ENCODE data around the gene CCDC146.

- no peak for TF ChIP-seq POLR2A (IDR thresholded peaks at IDR 0.05)
- TF ChIP-seq, protein P1, sequence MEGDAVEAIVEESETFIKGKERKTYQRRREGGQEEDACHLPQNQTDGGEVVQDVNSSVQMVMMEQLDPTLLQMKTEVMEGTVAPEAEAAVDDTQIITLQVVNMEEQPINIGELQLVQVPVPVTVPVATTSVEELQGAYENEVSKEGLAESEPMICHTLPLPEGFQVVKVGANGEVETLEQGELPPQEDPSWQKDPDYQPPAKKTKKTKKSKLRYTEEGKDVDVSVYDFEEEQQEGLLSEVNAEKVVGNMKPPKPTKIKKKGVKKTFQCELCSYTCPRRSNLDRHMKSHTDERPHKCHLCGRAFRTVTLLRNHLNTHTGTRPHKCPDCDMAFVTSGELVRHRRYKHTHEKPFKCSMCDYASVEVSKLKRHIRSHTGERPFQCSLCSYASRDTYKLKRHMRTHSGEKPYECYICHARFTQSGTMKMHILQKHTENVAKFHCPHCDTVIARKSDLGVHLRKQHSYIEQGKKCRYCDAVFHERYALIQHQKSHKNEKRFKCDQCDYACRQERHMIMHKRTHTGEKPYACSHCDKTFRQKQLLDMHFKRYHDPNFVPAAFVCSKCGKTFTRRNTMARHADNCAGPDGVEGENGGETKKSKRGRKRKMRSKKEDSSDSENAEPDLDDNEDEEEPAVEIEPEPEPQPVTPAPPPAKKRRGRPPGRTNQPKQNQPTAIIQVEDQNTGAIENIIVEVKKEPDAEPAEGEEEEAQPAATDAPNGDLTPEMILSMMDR (IDR thresholded peaks at IDR 0.05 in 8 of 11, conservative IDR thresholded peaks at IDR 0.05 in 3 of 11): no peak
- TF ChIP-seq POLR2AphosphoS5 (IDR thresholded peaks at IDR 0.05): no peak
These were observed 198.3 kb downstream of the CCDC146 start for GRCh38 chr7:77320714-77321113.

Measured in spleen (tissue), 7 donors.